NCI-H1048 (cell line): ENCODE data around the gene MPZL1.
A peak's percentile ranks its signal among the peaks of the same experiment; 100 is the strongest.

ENCODE experiments used
- DNase-seq: peaks from one replicate; lab custom pipeline; 2025; lab: John Stamatoyannopoulos, UW

Gene MPZL1

GRCh38 chr1:167721617-167722151 is at the start of gene MPZL1:
Gene MPZL1, plus strand, starts transcription at chr1:167721982. Its CDS starts 170 bp downstream, at chr1:167722152.
- peak; percentile 87 for DNase-seq

GRCh38 chr1:167672831-167673230 is 49.0 kb upstream of the MPZL1 start:
- no peak for DNase-seq

GRCh38 chr1:167673265-167673664 is 48.5 kb upstream of the MPZL1 start:
- DNase-seq, result no peak

DNA sequence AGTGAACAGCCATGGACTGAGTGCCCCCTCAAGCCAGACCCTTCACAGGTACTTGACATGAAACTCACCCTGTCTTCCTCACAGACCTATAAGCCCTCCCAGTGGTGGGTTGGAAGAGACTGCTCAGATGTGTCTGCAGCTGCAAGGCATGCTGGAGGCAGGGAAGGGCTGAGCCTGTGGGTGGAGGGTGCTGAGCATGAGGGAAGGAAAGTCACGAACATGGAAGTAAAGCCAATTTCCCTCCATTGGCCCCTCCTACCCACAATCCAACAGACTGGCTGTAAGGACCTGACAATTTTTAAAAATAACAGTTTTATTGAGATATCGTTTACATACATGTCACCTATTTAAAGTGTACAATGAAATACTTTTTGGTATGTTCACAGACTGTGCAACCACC is 47.6 kb upstream of the MPZL1 start:
- no peak for DNase-seq

- no peak for DNase-seq
These were observed 46.3 kb upstream of the MPZL1 start for GRCh38 chr1:167675440-167675839.

- DNase-seq, result no peak
These were observed 45.4 kb upstream of the MPZL1 start for GRCh38 chr1:167676205-167676915.

DNA sequence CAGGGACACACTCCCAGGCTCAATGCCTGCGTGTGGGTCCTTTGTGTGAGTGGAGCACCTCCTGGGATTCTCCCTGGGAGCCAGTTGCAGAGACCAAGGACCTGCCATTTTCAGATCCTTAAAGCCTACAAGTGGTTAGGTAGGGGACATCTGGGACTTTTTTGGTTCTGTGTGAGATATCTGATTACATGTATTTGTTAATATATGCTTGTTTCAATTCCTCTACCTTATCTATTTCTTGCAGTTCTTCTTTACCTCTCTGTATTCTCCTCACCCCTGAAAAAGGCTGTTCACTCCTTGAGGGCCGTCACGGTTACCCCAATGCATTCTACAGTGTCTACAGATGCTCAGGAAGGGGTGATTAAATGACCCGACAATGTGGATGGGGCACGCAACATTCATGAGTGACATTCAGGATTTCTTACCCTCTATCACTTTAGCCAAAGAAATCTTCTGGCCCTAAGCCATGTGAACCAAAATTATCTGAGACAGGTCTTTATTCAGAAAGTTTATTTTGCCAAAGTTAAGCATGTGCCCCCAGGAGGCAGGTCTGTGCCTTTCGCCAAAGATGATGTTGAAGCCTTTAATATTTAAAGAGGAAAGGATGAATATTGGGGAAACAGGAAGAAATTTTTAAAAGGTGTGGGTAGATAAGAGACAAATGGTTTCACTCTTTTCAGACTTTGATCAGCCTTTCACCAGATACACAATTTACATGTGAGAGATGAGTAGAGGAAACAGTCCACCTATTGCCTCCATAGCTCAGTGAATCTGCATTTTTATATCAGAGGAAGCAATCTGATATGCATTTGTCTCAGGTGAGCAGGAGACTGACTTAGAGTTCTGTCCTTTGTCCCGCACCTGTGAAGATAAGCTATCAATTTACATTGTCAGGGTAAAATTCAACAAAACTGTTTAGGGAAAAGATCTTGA is 44.6 kb upstream of the MPZL1 start:
- DNase-seq, result no peak

DNA sequence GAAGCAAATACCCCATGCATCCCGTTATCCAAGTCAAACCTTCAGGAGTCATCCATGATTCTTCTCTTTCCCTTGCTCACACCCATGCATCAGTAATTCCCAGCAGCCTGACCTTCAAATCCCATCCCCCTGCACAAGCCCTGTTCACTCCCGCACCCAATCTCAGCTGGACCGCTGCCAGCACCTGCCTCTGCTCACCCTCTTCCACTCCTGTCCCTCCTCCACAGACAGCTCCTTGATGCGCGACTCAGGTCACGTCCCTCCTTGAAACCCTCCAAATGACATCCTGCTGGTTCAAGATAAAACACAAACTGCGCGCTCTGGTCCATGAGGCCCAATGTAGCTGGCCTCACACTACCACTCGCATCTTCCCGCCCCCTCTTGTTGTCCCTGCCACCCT is 43.4 kb upstream of the MPZL1 start:
- DNase-seq, result no peak

GRCh38 chr1:167678838-167679237 is 42.9 kb upstream of the MPZL1 start:
- DNase-seq, result no peak

GRCh38 chr1:167679714-167680113 is 42.1 kb upstream of the MPZL1 start:
- DNase-seq, result no peak

- DNase-seq, result no peak
These were observed 40.8 kb upstream of the MPZL1 start for GRCh38 chr1:167681024-167681423.

DNA sequence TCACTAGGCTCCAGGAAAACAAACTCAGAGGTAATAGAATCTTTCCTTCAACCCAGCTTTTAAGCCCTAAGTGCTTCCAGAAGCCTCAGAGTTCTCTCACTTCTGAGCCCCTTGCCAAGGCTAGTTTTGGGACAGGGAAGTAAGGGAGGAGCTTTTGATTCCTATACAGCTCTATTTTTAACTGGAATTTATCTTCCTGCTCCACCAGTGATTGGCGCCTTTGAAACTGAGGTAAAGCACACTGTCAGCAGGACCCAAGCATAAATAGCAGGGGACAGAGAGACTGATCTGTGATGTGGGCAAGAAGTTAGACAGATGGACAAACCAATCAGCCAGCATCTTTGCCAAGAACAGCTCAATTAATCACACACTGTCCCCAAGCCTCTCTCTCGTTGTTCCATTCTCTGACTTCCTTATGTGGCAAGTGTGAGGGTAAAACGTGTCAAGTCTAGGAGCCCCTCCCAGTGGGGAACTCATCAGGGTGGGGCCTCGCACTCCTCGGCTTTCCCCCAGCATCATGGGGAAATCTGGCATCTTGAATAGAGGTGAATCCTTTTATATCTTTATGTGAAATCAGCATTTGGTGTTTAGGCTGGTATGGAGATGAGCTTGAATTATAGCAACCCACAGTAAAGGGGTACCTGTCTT is 40.2 kb upstream of the MPZL1 start:
- no peak for DNase-seq

DNA sequence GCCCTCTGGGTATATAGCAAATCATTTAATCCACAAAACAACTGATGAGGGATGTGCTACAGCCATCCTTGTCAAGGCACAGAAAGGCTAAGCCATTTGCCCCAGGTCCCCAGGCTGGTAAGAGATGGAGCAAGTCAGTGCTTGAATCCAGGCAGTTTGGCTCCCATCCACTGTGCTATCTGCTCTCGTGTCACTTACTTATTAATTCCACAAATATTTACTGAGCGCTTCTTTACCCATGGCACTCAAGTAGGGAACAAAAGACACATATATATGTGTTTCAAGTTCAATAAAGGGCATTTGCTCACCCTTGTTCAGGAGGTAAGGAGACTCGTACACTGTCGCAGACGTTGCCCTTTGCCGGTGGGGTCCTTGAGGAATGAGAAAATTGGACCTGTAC is 38.6 kb upstream of the MPZL1 start:
- DNase-seq, result no peak

DNA sequence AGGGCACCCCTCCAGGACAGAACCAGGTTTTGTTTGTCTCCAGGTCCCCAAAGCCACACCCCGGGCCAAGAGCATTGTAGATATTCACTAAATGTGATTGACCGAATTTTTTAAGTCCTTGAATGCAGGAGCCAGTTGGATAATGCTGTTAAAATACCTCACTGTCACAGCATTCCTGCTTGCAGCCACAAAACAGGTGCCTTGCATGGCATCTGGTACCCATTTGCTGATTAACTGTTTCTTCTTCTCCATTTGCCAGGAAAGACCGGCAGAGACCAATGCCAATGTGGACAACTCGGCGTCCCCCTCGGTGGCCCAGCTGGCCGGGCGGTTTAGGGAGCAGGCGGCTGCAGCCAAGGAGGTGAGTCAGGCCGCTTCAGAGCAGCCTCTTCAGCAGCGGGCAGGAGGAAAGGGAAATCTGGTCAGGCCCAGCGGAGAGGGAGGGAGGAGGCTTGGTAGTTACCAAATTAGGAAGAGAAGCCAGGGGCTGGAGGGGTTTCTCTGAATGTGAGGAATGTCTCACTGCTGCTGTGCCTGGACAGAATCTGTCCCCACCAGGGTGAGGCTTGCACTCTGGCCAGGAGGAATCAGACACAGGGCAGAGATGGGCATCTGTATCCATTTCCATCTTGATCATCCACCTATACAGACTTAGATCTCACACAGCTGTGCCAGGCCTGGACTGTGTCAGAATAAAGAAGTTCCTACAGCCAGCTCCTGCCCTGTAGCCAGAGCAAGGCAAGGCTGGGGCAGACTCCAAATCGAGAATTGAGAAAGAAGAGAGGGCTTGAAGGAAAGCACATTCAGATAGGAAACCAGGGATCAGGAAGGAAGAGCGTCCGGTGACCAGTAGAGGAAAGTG is 37.9 kb upstream of the MPZL1 start:
- DNase-seq, result no peak

- no peak for DNase-seq
These were observed 35.9 kb upstream of the MPZL1 start for GRCh38 chr1:167685844-167686243.

GRCh38 chr1:167687919-167688519 is 33.8 kb upstream of the MPZL1 start:
- DNase-seq, result peak; percentile 69

- DNase-seq, result no peak
These were observed 32.2 kb upstream of the MPZL1 start for GRCh38 chr1:167689567-167689920.

GRCh38 chr1:167690053-167690452 is 31.7 kb upstream of the MPZL1 start:
- no peak for DNase-seq

DNA sequence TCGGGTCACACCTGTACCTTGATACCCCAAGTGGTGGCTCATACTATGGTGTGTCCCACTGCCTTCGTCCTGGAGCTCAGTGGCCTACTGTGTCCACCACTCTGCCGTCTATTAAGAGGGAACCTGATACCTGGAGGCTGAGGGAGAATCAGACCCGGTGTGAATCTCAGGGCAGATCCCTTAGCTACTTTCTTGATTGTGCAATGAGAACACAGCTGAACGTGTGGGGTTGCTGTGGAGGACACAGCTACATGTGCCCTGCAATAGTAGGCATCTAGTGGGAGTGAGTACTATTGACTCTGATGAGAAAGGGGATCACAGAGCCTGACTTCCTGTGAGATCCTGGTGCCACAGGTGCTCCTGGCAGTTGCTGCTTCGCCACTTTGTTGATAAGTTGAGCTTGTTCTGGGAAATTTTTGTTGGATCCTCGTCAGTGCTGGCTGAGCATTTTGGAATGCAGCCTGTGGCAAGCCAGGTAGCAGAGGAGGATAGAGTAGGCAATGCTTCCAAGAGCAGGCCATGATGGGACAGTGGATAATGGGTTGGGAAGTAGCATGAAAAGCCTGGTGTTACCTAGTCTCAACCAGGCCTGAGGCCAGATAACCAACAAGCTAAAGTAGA is 28.2 kb upstream of the MPZL1 start:
- DNase-seq, result no peak

DNA sequence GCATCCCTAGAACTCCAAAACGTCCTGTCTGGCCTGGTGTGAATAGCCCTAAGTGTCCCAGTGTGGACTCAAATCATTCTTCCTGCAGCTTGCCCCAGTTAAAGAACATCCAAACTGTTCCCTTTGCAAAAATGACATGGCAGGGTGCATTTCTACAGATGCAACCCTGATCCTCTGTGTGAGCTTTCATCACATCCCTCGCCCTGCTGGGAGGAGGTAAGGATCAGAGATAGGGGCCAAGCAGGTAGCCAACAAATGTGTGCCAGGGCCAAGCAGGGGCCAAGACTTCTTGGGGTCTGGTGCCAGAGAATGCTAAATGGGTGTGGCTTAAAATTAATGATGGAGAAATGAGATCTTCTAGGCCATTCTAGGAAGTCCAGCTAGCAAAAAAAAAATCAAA is 27.1 kb upstream of the MPZL1 start:
- DNase-seq, result no peak

- DNase-seq, result no peak
These were observed 26.6 kb upstream of the MPZL1 start for GRCh38 chr1:167695147-167695546.
